Measurements from ENCODE around the gene CPM.

CPM gene

GRCh38 chr12:68908076-68908475 lies 24.9 kb downstream of the CPM start:
- TF ChIP-seq CTCF (IDR thresholded peaks at IDR 0.05; ENCODE audit: insufficient read depth, low read length, missing control alignments): no peak
- CTCF ChIA-PET: interaction anchor here (1.0 kb wide), 1 partner anchor 162 kb away, joined by 4 read pairs; no protein-coding TSS in a partner anchor

GRCh38 chr12:68905733-68906132 lies 27.2 kb downstream of the CPM start:
- CTCF ChIA-PET: interaction anchor here (1.0 kb wide), 1 partner anchor 20 kb away, joined by 3 read pairs; no protein-coding TSS in a partner anchor
- no peak for DNase-seq (ENCODE audit: low read depth, low spot score)
- POLR2A ChIA-PET: no interaction called here
- no peak overlapping the region for H3K4me3 ChIP-seq (ENCODE audit: low read depth, low read length)
- TF ChIP-seq CTCF (IDR thresholded peaks at IDR 0.05; ENCODE audit: insufficient read depth, low read length, missing control alignments): no peak

More at GRCh38 chr12:68908076-68908475, 24.9 kb downstream of the CPM start:
- POLR2A ChIA-PET: no interaction called here
- H3K4me3 ChIP-seq (ENCODE audit: low read depth, low read length): no peak overlapping the region
- no peak for DNase-seq (ENCODE audit: low read depth, low spot score)

GRCh38 chr12:68904351-68904962 lies 28.5 kb downstream of the CPM start:
- H3K4me3 ChIP-seq (ENCODE audit: low read depth, low read length): no peak overlapping the region
- TF ChIP-seq CTCF (IDR thresholded peaks at IDR 0.05; ENCODE audit: insufficient read depth, low read length, missing control alignments): no peak
- no peak for DNase-seq (ENCODE audit: low read depth, low spot score)
- ChIA-PET CTCF (no interaction called here), POLR2A (no interaction called here)

- no peak for TF ChIP-seq CTCF (IDR thresholded peaks at IDR 0.05; ENCODE audit: insufficient read depth, low read length, missing control alignments)
- DNase-seq (ENCODE audit: low read depth, low spot score): no peak
- ChIA-PET CTCF (no interaction called here), POLR2A (no interaction called here)
- H3K4me3 ChIP-seq (ENCODE audit: low read depth, low read length): no peak overlapping the region
Observed at GRCh38 chr12:68903511-68903910, 29.5 kb downstream of the CPM start.

- ChIA-PET CTCF (interaction anchor here (0.8 kb wide), 1 partner anchor 168 kb away, joined by 3 read pairs; no protein-coding TSS in a partner anchor), POLR2A (no interaction called here)
- no peak for TF ChIP-seq CTCF (IDR thresholded peaks at IDR 0.05; ENCODE audit: insufficient read depth, low read length, missing control alignments)
- no peak overlapping the region for H3K4me3 ChIP-seq (ENCODE audit: low read depth, low read length)
- no peak for DNase-seq (ENCODE audit: low read depth, low spot score)
Observed at GRCh38 chr12:68901551-68901950, 31.4 kb downstream of the CPM start.

- no peak overlapping the region for H3K4me3 ChIP-seq (ENCODE audit: low read depth, low read length)
- CTCF ChIA-PET: interaction anchor here (0.8 kb wide), 1 partner anchor 169 kb away, joined by 3 read pairs; no protein-coding TSS in a partner anchor
- no peak for DNase-seq (ENCODE audit: low read depth, low spot score)
- POLR2A ChIA-PET: no interaction called here
- TF ChIP-seq CTCF (IDR thresholded peaks at IDR 0.05; ENCODE audit: insufficient read depth, low read length, missing control alignments): no peak
Observed at GRCh38 chr12:68901145-68901544, 31.8 kb downstream of the CPM start.
